Fibroblast of lung (primary cell): ENCODE data around the gene OSBPL7. TPM values are rescaled to one million over a fixed set of nuclear protein-coding genes. Genes with fewer than 3 reads are reported as not detected.
A peak's percentile ranks its signal among the peaks of the same experiment; 100 is the strongest.

Experiments used
- DNase-seq, 2 donors: peaks; one replicate each; pipeline versions ENCODE4 v3.0.0 to v3.0.0-alpha.2; 2010; ENCODE audit warnings: low read depth in 2 of 2
- H2AFZ ChIP-seq: 2 replicates; pipeline ENCODE4 v1.5.1; 2012; ENCODE audit warnings: low read length, control low read depth, inconsistent platforms
- H3K27ac ChIP-seq: 2 replicates; pipeline ENCODE4 v1.5.1; 2011; ENCODE audit warnings: low read length, control low read depth; ENCODE audit not compliant: insufficient read depth
- H3K27me3 ChIP-seq: 2 replicates; pipeline ENCODE4 v1.5.1; 2011; ENCODE audit warnings: mild to moderate bottlenecking, low read length; ENCODE audit not compliant: control insufficient read depth, insufficient read depth
- H3K36me3 ChIP-seq: 2 replicates; pipeline ENCODE4 v1.5.1; 2011; ENCODE audit warnings: low read length; ENCODE audit not compliant: control insufficient read depth, insufficient read depth
- H3K4me1 ChIP-seq: 2 replicates; pipeline ENCODE4 v1.5.1; 2011; ENCODE audit warnings: low read length; ENCODE audit not compliant: control insufficient read depth, insufficient read depth; ENCODE audit errors: extremely low read depth
- H3K4me2 ChIP-seq: 2 replicates; pipeline ENCODE4 v1.5.1; 2011; ENCODE audit warnings: low read length, control low read depth; ENCODE audit not compliant: insufficient read depth; ENCODE audit errors: extremely low read depth
- H3K4me3 ChIP-seq, 4 experiments: fragments of 200-600 bp in 1 of 4; sonication (generic) in 1 of 4; replicated peaks in 1 of 4; 2 replicates each; pipeline ENCODE4 v1.5.1; 2011 to 2016; ENCODE audit warnings: low read length in 4 of 4, low read depth in 3 of 4, mild to moderate bottlenecking in 3 of 4, control low read depth in 2 of 4, inconsistent platforms in 1 of 4, mixed read lengths in 1 of 4; ENCODE audit not compliant: insufficient read depth in 1 of 4; ENCODE audit errors: control extremely low read depth in 1 of 4
- H3K79me2 ChIP-seq: 2 replicates; pipeline ENCODE4 v1.5.1; 2012; ENCODE audit warnings: mild to moderate bottlenecking, low read length, inconsistent platforms; ENCODE audit not compliant: control insufficient read depth, insufficient read depth
- H3K9ac ChIP-seq: 2 replicates; pipeline ENCODE4 v1.5.1; 2011; ENCODE audit warnings: mild to moderate bottlenecking, low read length, control low read depth; ENCODE audit not compliant: insufficient read depth
- H3K9me3 ChIP-seq: 2 replicates; pipeline ENCODE4 v1.5.1; 2012; ENCODE audit warnings: low read depth, low read length; ENCODE audit not compliant: control insufficient read depth, insufficient read depth
- H4K20me1 ChIP-seq: 2 replicates; pipeline ENCODE4 v1.5.1; 2011; ENCODE audit warnings: low read length; ENCODE audit not compliant: control insufficient read depth, insufficient read depth; ENCODE audit errors: extremely low read depth
- CTCF ChIP-seq, 2 donors: IDR thresholded peaks in 1 of 2; conservative IDR thresholded peaks in 1 of 2; 1 replicate in 1 of 2; 2 replicates in 1 of 2; pipeline ENCODE4 v1.5.1; 2011 to 2012; ENCODE audit warnings: low read length in 2 of 2, control low read depth in 1 of 2, inconsistent platforms in 1 of 2, low read depth in 1 of 2, mild to moderate bottlenecking in 1 of 2
- EZH2 ChIP-seq: IDR thresholded peaks from 2 replicates; pipeline ENCODE4 v1.5.1; 2012; ENCODE audit warnings: low read length, control low read depth, mild to moderate bottlenecking; ENCODE audit errors: missing control alignments
- polyA plus RNA-seq, 2 donors: library from polyadenylated mRNA; depleted of rRNA in 1 of 2; stranded (reverse) in 1 of 2; unstranded in 1 of 2; fragments of >200 nt; gene quantifications; 2 replicates each; pipeline ENCODE4 v1.2.1, GENCODE V29; 2011 to 2012; ENCODE audit warnings: missing spikeins in 1 of 2
- total RNA-seq: library from RNA; depleted of rRNA; stranded (reverse); fragments of >200 nt; gene quantifications from 2 replicates; pipeline ENCODE4 v1.2.1, GENCODE V29; 2014

Gene OSBPL7
- total and polyA plus RNA-seq, 2 donors (not counting 1 experiment from before 2014, with no cell fraction given), result 2.1 to 7.1 TPM

GRCh38 chr17:47850692-47851573, 29.3 kb upstream of the OSBPL7 start, which contains the start of gene SP6:
SP6 (minus strand) TSS chr17:47851163; CDS start chr17:47848429, 2,734 bp downstream.
- no peaks in the 10 kb centered on the region for H4K20me1 ChIP-seq
- H3K36me3 ChIP-seq, result no peaks in the 10 kb centered on the region
- no peaks in the 10 kb centered on the region for H3K9me3 ChIP-seq
- H3K79me2 ChIP-seq, result no peaks in the 10 kb centered on the region
- H3K4me1 ChIP-seq, result peaks cover 2% of the 10 kb centered on the region
- peak within 1 kb of the TSS; percentile 18 for H2AFZ ChIP-seq
- no peak within 1 kb of the TSS for H3K27ac ChIP-seq
- H3K27me3 ChIP-seq, result peaks cover 62% of the 10 kb centered on the region
- peak; percentile 14 to 65 for DNase-seq
- no peak within 1 kb of the TSS for H3K9ac ChIP-seq
- no peak for TF ChIP-seq CTCF (conservative IDR thresholded peaks at IDR 0.05 in 1 of 2, IDR thresholded peaks at IDR 0.05 in 1 of 2; ENCODE audit: low read depth in 1 of 2, low read length in 2 of 2)
- TF ChIP-seq EZH2, result no peak
- H3K4me3 ChIP-seq, result peak within 1 kb of the TSS in 2 of 4 experiments; percentile 15 to 36
- H3K4me2 ChIP-seq, result peak within 1 kb of the TSS; percentile 62

DNA sequence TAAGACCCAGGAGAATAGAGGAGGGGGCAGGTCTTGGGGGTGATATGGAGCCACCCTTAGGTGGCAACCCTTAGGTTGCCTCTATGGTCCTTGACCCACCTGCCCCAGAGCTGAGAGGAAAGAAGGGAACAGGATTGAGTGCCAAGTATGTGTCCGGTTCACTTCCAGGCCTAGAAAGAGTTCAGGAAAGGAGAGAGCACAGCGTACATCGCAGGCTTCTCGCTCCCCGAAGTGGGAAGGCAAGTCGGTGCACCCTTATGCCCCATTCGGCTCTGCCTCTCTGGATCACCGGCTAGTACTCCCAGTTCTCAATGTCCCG, 28.7 kb upstream of the OSBPL7 start:
- H3K36me3 ChIP-seq, result no peaks in the 10 kb centered on the region
- TF ChIP-seq EZH2 (no peak), CTCF (conservative IDR thresholded peaks at IDR 0.05 in 1 of 2, IDR thresholded peaks at IDR 0.05 in 1 of 2; ENCODE audit: low read depth in 1 of 2, low read length in 2 of 2) (no peak)
- H3K4me3 ChIP-seq, result peak overlapping the region in 1 of 4 experiments; percentile 36
- no peak overlapping the region for H3K27ac ChIP-seq
- H4K20me1 ChIP-seq, result no peaks in the 10 kb centered on the region
- no peaks in the 10 kb centered on the region for H3K79me2 ChIP-seq
- H3K27me3 ChIP-seq, result peaks cover 60% of the 10 kb centered on the region
- H3K4me1 ChIP-seq, result peaks cover 2% of the 10 kb centered on the region
- no peak overlapping the region for H3K4me2 ChIP-seq
- H3K9me3 ChIP-seq, result no peaks in the 10 kb centered on the region
- H3K9ac ChIP-seq, result no peak overlapping the region
- no peak for DNase-seq
- H2AFZ ChIP-seq, result no peak overlapping the region

DNA sequence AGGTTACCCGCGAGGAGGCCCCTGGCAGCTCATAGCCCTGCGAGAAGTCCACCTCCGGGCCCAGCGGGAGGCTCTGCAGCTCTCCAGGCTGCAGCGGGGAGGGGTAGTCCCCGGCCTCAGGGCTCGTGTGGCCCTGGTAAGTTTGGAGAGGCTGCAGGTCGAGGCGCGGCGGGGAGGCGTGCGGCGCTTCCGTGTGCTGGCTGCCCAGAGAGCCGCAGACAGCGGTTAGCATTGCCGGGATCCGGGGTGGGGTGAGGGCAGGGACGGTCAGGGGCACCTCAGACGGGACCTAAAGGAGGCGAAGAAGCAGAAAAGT, 26.6 kb upstream of the OSBPL7 start:
- no peak overlapping the region for H3K4me3 ChIP-seq
- DNase-seq, result no peak
- no peak overlapping the region for H3K9ac ChIP-seq
- peaks cover 54% of the 10 kb centered on the region for H3K27me3 ChIP-seq
- no peak for TF ChIP-seq EZH2
- no peak for TF ChIP-seq CTCF (conservative IDR thresholded peaks at IDR 0.05 in 1 of 2, IDR thresholded peaks at IDR 0.05 in 1 of 2; ENCODE audit: low read depth in 1 of 2, low read length in 2 of 2)
- no peak overlapping the region for H2AFZ ChIP-seq
- no peaks in the 10 kb centered on the region for H4K20me1 ChIP-seq
- peaks cover 2% of the 10 kb centered on the region for H3K4me1 ChIP-seq
- H3K79me2 ChIP-seq, result no peaks in the 10 kb centered on the region
- no peak overlapping the region for H3K4me2 ChIP-seq
- no peaks in the 10 kb centered on the region for H3K36me3 ChIP-seq
- no peaks in the 10 kb centered on the region for H3K9me3 ChIP-seq
- no peak overlapping the region for H3K27ac ChIP-seq
